Endothelial cell of umbilical vein (primary cell): ENCODE measurements around the gene LDLRAD3. TPM values are rescaled to one million over a fixed set of nuclear protein-coding genes. Genes with fewer than 3 reads are reported as not detected.

Experiments
- BruUV-seq: library from RNA; stranded (reverse); fragments of 400-500 nt; replicated peaks from 2 replicates; lab custom pipeline; 2021; lab: Mats Ljungman, UMichigan
- CTCF ChIA-PET: fragments of 300-600, 350-600 bp; sonication (Branson Sonifier 250); formaldehyde crosslinking; loops from one replicate; lab custom pipeline; 2021; ENCODE audit warnings: antibody characterized with exemption, inconsistent platforms; lab: Charles Lee
- POLR2A ChIA-PET: fragments of 300-600, 350-600 bp; sonication (Branson Sonifier 250); formaldehyde crosslinking; loops from one replicate; lab custom pipeline; 2021; ENCODE audit warnings: antibody characterized with exemption, inconsistent platforms; lab: Charles Lee
- DNase-seq: peaks from one replicate; pipeline ENCODE4 v3.0.0-alpha.2; 2011; ENCODE audit warnings: low read depth, low spot score
- FAIRE-seq: peaks from 2 replicates; lab custom pipeline; 2011; peaks lifted over from hg19 to GRCh38; lab: Jason Lieb, UNC
- H2AFZ ChIP-seq: 2 replicates; pipeline ENCODE4 v1.6.0; 2012; ENCODE audit warnings: low read depth, low read length, control low read depth, inconsistent platforms
- H3K27ac ChIP-seq: 2 replicates; pipeline ENCODE4 v1.5.1; 2011; ENCODE audit warnings: low read depth, mild to moderate bottlenecking, control low read depth, low read length, moderate library complexity; ENCODE audit not compliant: insufficient read depth
- H3K27me3 ChIP-seq, 2 experiments: 2 replicates each; pipeline versions ENCODE4 v1.6.0 to v1.6.1; 2011; ENCODE audit warnings: low read length in 2 of 2, mixed read lengths in 1 of 2; ENCODE audit not compliant: control insufficient read depth in 2 of 2, insufficient read depth in 2 of 2
- H3K36me3 ChIP-seq, 2 experiments: 2 replicates in 1 of 2; 3 replicates in 1 of 2; pipeline ENCODE4 v1.5.1; 2011; ENCODE audit warnings: low read length in 2 of 2, mild to moderate bottlenecking in 1 of 2, moderate library complexity in 1 of 2; ENCODE audit not compliant: control insufficient read depth in 2 of 2, insufficient read depth in 2 of 2; ENCODE audit errors: extremely low read depth in 1 of 2
- H3K4me1 ChIP-seq: 3 replicates; pipeline ENCODE4 v1.5.1; 2011; ENCODE audit warnings: mild to moderate bottlenecking, low read length; ENCODE audit not compliant: control insufficient read depth, insufficient read depth; ENCODE audit errors: extremely low read depth
- H3K4me2 ChIP-seq: 2 replicates; pipeline ENCODE4 v1.6.1; 2011; ENCODE audit warnings: low read length, control low read depth, mixed read lengths; ENCODE audit not compliant: insufficient read depth
- H3K4me3 ChIP-seq, 3 experiments: fragments of 200-600 bp in 1 of 3; sonication (generic), shearing (Covaris generic) in 1 of 3; replicated peaks in 1 of 3; 2 replicates each; pipeline ENCODE4 v1.5.1; 2011 to 2016; ENCODE audit warnings: control low read depth in 3 of 3, low read length in 3 of 3, mild to moderate bottlenecking in 2 of 3, inconsistent platforms in 1 of 3, low read depth in 1 of 3, moderate library complexity in 1 of 3; ENCODE audit not compliant: insufficient read depth in 1 of 3
- H3K79me2 ChIP-seq: 2 replicates; pipeline ENCODE4 v1.6.0; 2012; ENCODE audit warnings: low read length, inconsistent platforms; ENCODE audit not compliant: control insufficient read depth, insufficient read depth
- H3K9ac ChIP-seq: replicated peaks from 2 replicates; pipeline ENCODE3; 2011; ENCODE audit warnings: low read length, control low read depth; ENCODE audit not compliant: insufficient read depth; ENCODE audit errors: extremely low read depth
- H3K9me1 ChIP-seq: replicated peaks from 3 replicates; pipeline ENCODE4 v1.6.0; 2011; ENCODE audit warnings: mild to moderate bottlenecking, low read length; ENCODE audit not compliant: control insufficient read depth, insufficient read depth; ENCODE audit errors: extremely low read depth
- H3K9me3 ChIP-seq: replicated peaks from 2 replicates; pipeline ENCODE4 v1.5.1; 2012; ENCODE audit warnings: low read length, inconsistent platforms; ENCODE audit not compliant: control insufficient read depth, insufficient read depth
- H4K20me1 ChIP-seq: replicated peaks from 2 replicates; pipeline ENCODE3; 2011; ENCODE audit warnings: mild to moderate bottlenecking, low read length; ENCODE audit not compliant: control insufficient read depth, insufficient read depth; ENCODE audit errors: extremely low read depth
- CTCF ChIP-seq, 2 donors: IDR thresholded peaks; 1 replicate in 1 of 2; 2 replicates in 1 of 2; pipeline ENCODE4 v1.5.1; 2011; ENCODE audit warnings: low read length in 2 of 2, mild to moderate bottlenecking in 2 of 2, moderate library complexity in 2 of 2, control low read depth in 1 of 2, inconsistent platforms in 1 of 2, low read depth in 1 of 2; ENCODE audit not compliant: insufficient read depth in 1 of 2; ENCODE audit errors: extremely low read depth in 1 of 2
- EZH2 ChIP-seq: IDR thresholded peaks from 2 replicates; pipeline ENCODE4 v1.6.1; 2012; ENCODE audit warnings: borderline replicate concordance, low read depth, mild to moderate bottlenecking, moderate library complexity, low read length, inconsistent platforms; ENCODE audit not compliant: severe bottlenecking
- FOS ChIP-seq: IDR thresholded peaks from 2 replicates; pipeline ENCODE4 v1.6.1; 2011; ENCODE audit warnings: mild to moderate bottlenecking, low read length, moderate library complexity, borderline replicate concordance; ENCODE audit not compliant: insufficient read depth
- GATA2 ChIP-seq: IDR thresholded peaks from 2 replicates; pipeline ENCODE4 v1.7.0; 2011; ENCODE audit warnings: low read depth, mild to moderate bottlenecking, moderate library complexity, mixed read lengths, low read length; ENCODE audit not compliant: insufficient read length, insufficient read depth
- JUN ChIP-seq: IDR thresholded peaks from 2 replicates; pipeline ENCODE4 v1.6.1; 2011; ENCODE audit warnings: borderline replicate concordance, low read depth; ENCODE audit not compliant: insufficient read length, insufficient read depth
- MYC ChIP-seq: IDR thresholded peaks from one replicate; pipeline ENCODE4 v1.6.1; 2011; ENCODE audit warnings: mild to moderate bottlenecking, low read depth, low read length
- POLR2A ChIP-seq: IDR thresholded peaks from 2 replicates; pipeline ENCODE4 v1.6.1; 2012; ENCODE audit warnings: low read depth, mild to moderate bottlenecking, control low read depth, low read length
- POLR2AphosphoS5 ChIP-seq: IDR thresholded peaks from 2 replicates; pipeline ENCODE4 v1.6.1; 2012; ENCODE audit warnings: low read depth, mild to moderate bottlenecking, control low read depth, low read length, moderate library complexity; ENCODE audit not compliant: insufficient read depth
- dilution Hi-C: fragments of 300-500 bp; cut with MboI; formaldehyde crosslinking; loops from one replicate; pipeline ENCODE4 v1.15.0; 2019; ENCODE audit warnings: low sequenced_read_pairs; ENCODE audit not compliant: extremely low pct_ligation_motif_present
- intact Hi-C: fragments of 100-400 bp; cut with micrococcal nuclease; formaldehyde crosslinking; loops from one replicate; pipeline ENCODE4 v1.10.0; 2022
- polyA plus RNA-seq, 4 experiments: library from polyadenylated mRNA; depleted of rRNA in 3 of 4; stranded (reverse) in 3 of 4; unstranded in 1 of 4; fragments of >200 nt; gene quantifications; 2 replicates each; pipeline versions ENCODE4 v1.2.1 to v1.2.3, GENCODE V29; 2011 to 2012; ENCODE audit warnings: missing spikeins in 1 of 4
- total RNA-seq: library from RNA; stranded (reverse); gene quantifications from 2 replicates; pipeline ENCODE4 v1.2.3, GENCODE V29; 2021
- TF ChIP-seq, protein P1 (sequence below): IDR thresholded peaks from 2 replicates; pipeline ENCODE4 v1.6.1; 2011; ENCODE audit not compliant: insufficient read depth, insufficient read length

Gene LDLRAD3
- total and polyA plus RNA-seq, 2 donors (not counting 3 experiments of a cell fraction or from before 2014, with no cell fraction given) = 17.9 to 25.1 TPM

DNA sequence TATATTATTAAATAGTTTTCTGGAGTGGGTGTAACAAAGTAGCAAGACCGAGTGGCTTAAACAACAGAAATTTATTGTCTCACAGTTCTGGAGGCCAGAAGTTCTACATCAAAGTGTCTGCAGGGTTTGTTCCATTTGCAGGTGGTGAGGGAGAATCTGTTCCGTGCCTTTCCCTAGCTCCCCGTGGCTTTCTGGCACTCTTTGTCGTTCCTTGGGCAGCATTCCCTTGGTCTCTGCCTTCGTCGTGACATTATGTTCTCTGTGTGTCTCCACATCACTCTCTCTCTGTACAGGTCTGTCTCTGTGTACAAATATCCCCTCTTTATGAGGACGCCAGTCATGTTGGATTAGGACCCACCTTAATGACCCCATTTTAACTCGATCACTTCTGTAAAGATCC, 38.2 kb downstream of the LDLRAD3 start:
- Histone ChIP-seq H3K79me2 (peaks cover 38% of the 10 kb centered on the region), H3K27ac (no peak overlapping the region), H3K4me2 (no peak overlapping the region), H4K20me1 (no peaks in the 10 kb centered on the region), H3K9me1 (no peaks in the 10 kb centered on the region), H3K36me3 (no peaks in the 10 kb centered on the region), H3K9me3 (no peaks in the 10 kb centered on the region), H3K9ac (no peak overlapping the region), H3K4me1 (peaks cover 13% of the 10 kb centered on the region), H3K27me3 (no peaks in the 10 kb centered on the region), H2AFZ (no peak overlapping the region), H3K4me3 (no peak overlapping the region)
- no peak for TF ChIP-seq POLR2A
- TF ChIP-seq CTCF (IDR thresholded peaks at IDR 0.05; ENCODE audit: extremely low read depth in 1 of 2, insufficient read depth in 1 of 2, low read depth in 1 of 2, low read length in 2 of 2) = no peak
- no peak for TF ChIP-seq POLR2AphosphoS5
- TF ChIP-seq FOS = no peak
- no peak for TF ChIP-seq GATA2
- TF ChIP-seq JUN = no peak
- TF ChIP-seq MYC = no peak
- TF ChIP-seq EZH2 = no peak
- TF ChIP-seq, protein P1, sequence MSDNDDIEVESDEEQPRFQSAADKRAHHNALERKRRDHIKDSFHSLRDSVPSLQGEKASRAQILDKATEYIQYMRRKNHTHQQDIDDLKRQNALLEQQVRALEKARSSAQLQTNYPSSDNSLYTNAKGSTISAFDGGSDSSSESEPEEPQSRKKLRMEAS = no peak
- POLR2A ChIA-PET = interaction anchor here (0.7 kb wide), 1 partner anchor 149 kb away, joined by 7 read pairs; no protein-coding TSS in a partner anchor
- CTCF ChIA-PET = interaction anchor here (0.9 to 1.0 kb wide), 2 partner anchors 14 to 160 kb away, joined by 3 to 4 read pairs; no protein-coding TSS in a partner anchor
- BruUV-seq = no TSS peak
- intact Hi-C loops (no loop called here), dilution Hi-C loops (no loop called here)
- FAIRE-seq = no peak
- no peak for DNase-seq
